ENCODE measurements around the gene ACSF3. TPM values are rescaled to one million over a fixed set of nuclear protein-coding genes. Genes with fewer than 3 reads are reported as not detected.

ACSF3 gene
- total RNA-seq, 1 experiment from 2014 or later: 74.5 TPM

GRCh38 chr16:89187770-89188392 lies 94.2 kb downstream of the ACSF3 start:
- ChIA-PET CTCF (interaction anchor here (0.9 kb wide), 1 partner anchor 17 kb away, joined by 4 read pairs; the partner anchor contains the start of gene CDH15), RAD21 (ENCODE audit: low non-redundant PET in 1 of 2, low total read pairs in 2 of 2, uncharacterized antibody in 2 of 2, unreplicated experiment in 2 of 2) (no interaction called here), POLR2A (no interaction called here)
- BruUV-seq (replicated peaks): no TSS peak
- ATAC-seq: peak; percentile 26
- Histone ChIP-seq H3K4me3 (replicated peaks in 1 of 2; ENCODE audit: low read depth in 1 of 2, low read length in 2 of 2) (no peak overlapping the region), H3K9ac (ENCODE audit: low read length) (no peak overlapping the region), H2AFZ (ENCODE audit: low read depth, low read length, poor library complexity, severe bottlenecking) (no peak overlapping the region), H3K36me3 (ENCODE audit: control insufficient read depth in 1 of 2, insufficient read depth in 2 of 2, low read length in 2 of 2) (no peaks in the 10 kb centered on the region), H3K27me3 (ENCODE audit: insufficient read depth, low read length) (no peaks in the 10 kb centered on the region), H3K4me1 (ENCODE audit: control insufficient read depth in 1 of 2, insufficient read depth in 2 of 2, low read length in 2 of 2) (peaks cover 0 to 19% of the 10 kb centered on the region in 2 experiments; a peak in 2 of 4 replicates), H3K27ac (ENCODE audit: low read depth, low read length) (no peak overlapping the region; the same call in 1 of the 2 replicates), H4K20me1 (ENCODE audit: insufficient read depth) (no peaks in the 10 kb centered on the region), H3K9me3 (ENCODE audit: control insufficient read depth in 1 of 2, insufficient read depth in 1 of 2, low read depth in 1 of 2, low read length in 2 of 2) (no peaks in the 10 kb centered on the region), H3K9me2 (ENCODE audit: insufficient read depth) (no peaks in the 10 kb centered on the region), H3K4me2 (ENCODE audit: low read length) (no peak overlapping the region), H3K79me2 (ENCODE audit: insufficient read depth, low read length) (no peaks in the 10 kb centered on the region)
- TF ChIP-seq ZNF274 (IDR thresholded peaks at IDR 0.05; ENCODE audit: low read depth, low read length) (no peak), POLR2A (IDR thresholded peaks at IDR 0.05; ENCODE audit: borderline replicate concordance, extremely low read depth, insufficient read depth, insufficient read length) (no peak), MAX (IDR thresholded peaks at IDR 0.05) (no peak), JUND (IDR thresholded peaks at IDR 0.05) (no peak), RAD21 (IDR thresholded peaks at IDR 0.05; ENCODE audit: low read depth) (no peak), REST (IDR thresholded peaks at IDR 0.05; ENCODE audit: low read depth) (no peak), CBX3 (IDR thresholded peaks at IDR 0.05; ENCODE audit: low read depth) (no peak), CTCF (IDR thresholded peaks at IDR 0.05 in 2 of 3, conservative IDR thresholded peaks at IDR 0.05 in 1 of 3; ENCODE audit: borderline replicate concordance in 1 of 3, insufficient read depth in 1 of 3, low read depth in 2 of 3, low read length in 2 of 3) (no peak), ZFX (IDR thresholded peaks at IDR 0.05) (no peak), SIN3A (IDR thresholded peaks at IDR 0.05; ENCODE audit: low read depth) (no peak), ELF1 (IDR thresholded peaks at IDR 0.05; ENCODE audit: borderline replicate concordance, low read depth) (no peak), POLR2AphosphoS5 (IDR thresholded peaks at IDR 0.05; ENCODE audit: low read depth, low read length) (no peak), EZH2phosphoT487 (IDR thresholded peaks at IDR 0.05; ENCODE audit: borderline replicate concordance) (no peak), SRF (IDR thresholded peaks at IDR 0.05; ENCODE audit: low read depth) (no peak), FOSL1 (IDR thresholded peaks at IDR 0.05; ENCODE audit: low read depth) (no peak), CEBPB (IDR thresholded peaks at IDR 0.05; ENCODE audit: low read depth) (no peak), YY1 (IDR thresholded peaks at IDR 0.05; ENCODE audit: extremely low read depth, insufficient replicate concordance, low read depth, low read length) (no peak), ZBTB33 (IDR thresholded peaks at IDR 0.05; ENCODE audit: extremely low read depth, insufficient replicate concordance, low read length) (no peak), EGR1 (IDR thresholded peaks at IDR 0.05; ENCODE audit: low read depth) (no peak), EZH2 (IDR thresholded peaks at IDR 0.05) (no peak)
- DNase-seq (ENCODE audit: low read depth, low spot score): no peak
- intact Hi-C loops (cut with micrococcal nuclease): no loop called here
